Measurements from ENCODE around the gene NR4A1. TPM values are rescaled to one million over a fixed set of nuclear protein-coding genes. Genes with fewer than 3 reads are reported as not detected.

NR4A1 gene
- total RNA-seq = 6.1 and 25.6 TPM in 2 replicates

DNA sequence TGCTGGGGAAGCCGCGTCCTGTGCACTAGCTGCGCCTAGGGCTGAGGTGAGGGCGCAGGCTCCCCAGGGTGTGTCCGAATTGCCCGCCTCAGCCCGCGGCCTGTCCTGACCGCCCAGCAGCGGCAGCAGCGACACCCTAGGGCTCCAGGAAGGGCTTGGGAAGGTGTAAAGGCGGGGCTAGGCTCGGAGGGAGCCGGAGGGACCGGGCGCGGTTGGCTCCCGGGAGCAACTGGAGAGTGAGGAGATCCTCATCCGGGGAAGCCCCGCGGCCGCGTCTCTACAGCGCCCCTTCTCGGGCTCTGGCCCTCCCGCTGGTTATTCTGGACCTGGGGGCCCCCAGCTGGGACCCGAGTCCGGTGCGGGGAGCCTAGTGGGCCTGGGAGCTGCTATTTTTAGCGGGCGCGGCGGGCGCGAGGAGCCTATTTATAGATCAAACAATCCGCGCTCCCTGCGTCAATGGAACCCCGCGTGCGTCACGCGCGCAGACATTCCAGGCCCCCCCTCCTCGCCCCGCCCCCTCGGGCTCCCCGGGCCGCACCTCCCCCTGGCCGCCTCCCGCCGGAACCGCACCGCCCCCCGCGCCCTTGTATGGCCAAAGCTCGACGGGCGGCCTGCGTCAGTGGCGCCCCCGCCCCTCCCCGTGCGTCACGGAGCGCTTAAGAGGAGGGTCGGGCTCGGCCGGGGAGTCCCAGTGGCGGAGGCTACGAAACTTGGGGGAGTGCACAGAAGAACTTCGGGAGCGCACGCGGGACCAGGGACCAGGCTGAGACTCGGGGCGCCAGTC is at the start of gene NR4A1:
Gene NR4A1 (plus strand): TSS at position 685 of the 784 bp plus-strand sequence. CDS start 2,887 bp downstream, outside the sequence.

DNA sequence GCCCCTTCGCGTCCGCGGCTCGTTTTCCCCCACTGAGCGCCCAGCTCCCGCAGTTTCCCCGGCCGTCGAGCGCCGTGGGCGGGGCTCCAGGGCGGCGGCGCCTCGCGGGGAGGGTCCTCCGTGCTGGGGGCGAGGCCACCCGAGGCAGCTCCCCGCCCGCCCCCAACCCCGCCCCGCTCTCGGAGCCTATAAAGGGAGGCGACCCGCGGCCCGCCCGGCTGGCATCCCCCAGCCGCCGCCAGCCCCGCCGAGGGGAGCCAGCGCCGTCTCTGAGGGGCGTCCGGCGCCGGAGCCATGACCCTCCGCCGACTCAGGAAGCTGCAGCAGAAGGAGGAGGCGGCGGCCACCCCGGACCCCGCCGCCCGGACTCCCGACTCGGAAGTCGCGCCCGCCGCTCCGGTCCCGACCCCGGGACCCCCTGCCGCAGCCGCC is 44.5 kb upstream of the NR4A1 start, which contains the start of gene TAMALIN:
Gene TAMALIN (plus strand): TSS at position 221 of the 432 bp plus-strand sequence. CDS start 74 bp downstream, at position 295.

DNA sequence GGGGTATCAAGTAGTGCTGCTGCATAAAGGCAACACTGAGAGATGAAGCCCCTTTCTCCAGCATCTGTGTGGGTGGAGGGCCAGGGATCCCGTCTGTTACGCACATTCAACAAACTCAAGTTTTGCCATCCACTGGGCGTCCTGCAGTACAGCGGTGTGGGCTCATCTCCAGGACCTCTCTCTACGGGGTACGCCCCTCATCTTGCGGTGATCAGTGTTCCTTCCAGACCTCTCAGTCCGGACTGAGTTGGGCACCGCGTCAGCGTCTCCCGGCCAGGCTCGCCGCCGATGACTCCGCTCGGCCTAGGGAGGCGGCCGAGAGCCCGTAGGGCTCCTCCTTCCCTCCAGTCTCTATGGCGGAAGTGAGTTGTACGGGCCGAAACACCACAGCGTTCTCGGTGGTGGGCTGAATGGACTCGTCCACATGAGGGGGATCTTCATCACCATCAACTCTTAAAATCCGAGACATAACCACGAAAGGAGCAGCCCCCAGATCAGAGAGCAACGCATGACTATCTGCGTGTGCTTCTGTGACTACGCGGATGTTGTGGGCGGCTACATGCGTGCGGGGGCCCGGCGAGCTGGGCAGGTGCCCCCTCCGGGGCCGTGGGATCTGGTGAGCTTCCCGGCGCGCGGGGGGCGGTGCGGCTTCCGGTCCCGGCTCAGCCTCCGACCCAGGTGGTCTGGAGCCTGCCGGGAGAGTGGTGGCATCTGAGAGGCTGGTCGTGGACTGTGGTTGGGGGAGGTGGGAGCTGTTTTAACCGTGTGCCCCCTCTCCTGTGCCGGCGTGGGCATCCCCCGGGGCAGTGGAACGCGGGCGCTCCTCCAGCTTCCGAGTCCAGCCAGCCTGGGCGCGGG is 18.3 kb downstream of the NR4A1 start, which contains the start of gene ATG101:
Gene ATG101 (plus strand): TSS at position 652 of the 858 bp plus-strand sequence. CDS start 3,673 bp downstream, outside the sequence.

DNA sequence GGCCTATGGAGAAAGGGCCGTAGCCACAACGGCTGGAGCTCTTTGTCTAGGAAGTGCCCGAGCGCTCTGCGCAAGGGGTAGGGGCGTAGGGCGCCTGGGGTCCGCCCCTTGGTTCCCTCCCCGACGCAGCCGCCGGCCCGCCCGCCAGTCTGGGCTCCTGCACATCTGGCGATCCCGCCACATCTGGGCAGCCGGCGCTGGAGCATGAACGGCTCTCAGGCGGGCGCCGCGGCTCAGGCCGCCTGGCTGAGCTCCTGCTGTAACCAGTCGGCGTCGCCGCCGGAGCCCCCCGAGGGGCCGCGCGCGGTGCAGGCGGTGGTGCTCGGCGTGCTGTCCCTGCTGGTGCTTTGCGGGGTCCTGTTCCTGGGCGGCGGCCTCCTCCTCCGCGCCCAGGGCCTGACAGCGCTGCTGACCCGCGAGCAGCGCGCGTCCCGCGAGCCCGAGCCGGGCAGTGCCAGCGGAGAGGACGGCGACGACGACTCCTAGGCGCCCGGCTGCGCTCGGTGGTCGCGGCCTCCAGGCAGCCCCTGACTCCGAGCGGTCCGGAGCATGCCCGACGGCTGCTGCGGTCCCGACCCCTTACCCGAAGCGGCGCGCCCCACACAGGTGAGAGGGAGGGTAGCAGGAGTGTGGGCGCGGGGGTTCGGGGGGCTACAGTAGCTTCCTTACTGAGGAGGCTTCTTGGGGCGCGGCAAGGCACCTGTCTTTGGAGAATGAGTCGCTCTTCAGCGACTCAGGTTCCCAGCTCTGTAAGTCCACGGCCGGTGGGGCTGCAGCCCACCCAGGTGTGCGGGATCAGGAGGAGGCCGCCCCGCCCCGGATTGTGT is 28.5 kb downstream of the NR4A1 start, which contains the start of gene SMIM41:
Gene SMIM41 (plus strand): TSS at position 129 of the 827 bp plus-strand sequence. CDS start 76 bp downstream, at position 205.

Other genes starting within 250 kb of the NR4A1 start
- under 0.01 and 0.13 TPM in 2 replicates for gene FIGNL2, start 202.7 kb upstream of the NR4A1 start, total RNA-seq
- gene ANKRD33, start 163.3 kb upstream of the NR4A1 start, total RNA-seq = not detected in 2 replicates
- gene ACVRL1, start 143.9 kb upstream of the NR4A1 start, total RNA-seq = 6.1 and 13.8 TPM in 2 replicates
- gene ACVR1B, start 99.7 kb upstream of the NR4A1 start, total RNA-seq = 8.2 and 8.8 TPM in 2 replicates
- 0.65 TPM in 2 replicates for gene TAMALIN, start 44.5 kb upstream of the NR4A1 start, total RNA-seq
- 37.5 and 45.2 TPM in 2 replicates for gene ATG101, start 18.5 kb downstream of the NR4A1 start, total RNA-seq
- 0.39 and 0.65 TPM in 2 replicates for gene SMIM41, start 28.3 kb downstream of the NR4A1 start, total RNA-seq
- 0.52 and 0.97 TPM in 2 replicates for gene KRT80, start 140.6 kb downstream of the NR4A1 start, total RNA-seq
- gene KRT7, start 181.8 kb downstream of the NR4A1 start, total RNA-seq = 14.2 and 24.8 TPM in 2 replicates
- 0.54 and 2.0 TPM in 2 replicates for gene KRT86, start 223.2 kb downstream of the NR4A1 start, total RNA-seq
- gene KRT81, start 240.1 kb downstream of the NR4A1 start, total RNA-seq = 0.26 TPM in 1 of 2 replicates, not detected in the other